ENCODE results near the gene HSPA9. TPM values are rescaled to one million over a fixed set of nuclear protein-coding genes. Genes with fewer than 3 reads are reported as not detected.

HSPA9 gene
- total RNA-seq, 1 donor from 2014 or later, result 247 TPM

DNA sequence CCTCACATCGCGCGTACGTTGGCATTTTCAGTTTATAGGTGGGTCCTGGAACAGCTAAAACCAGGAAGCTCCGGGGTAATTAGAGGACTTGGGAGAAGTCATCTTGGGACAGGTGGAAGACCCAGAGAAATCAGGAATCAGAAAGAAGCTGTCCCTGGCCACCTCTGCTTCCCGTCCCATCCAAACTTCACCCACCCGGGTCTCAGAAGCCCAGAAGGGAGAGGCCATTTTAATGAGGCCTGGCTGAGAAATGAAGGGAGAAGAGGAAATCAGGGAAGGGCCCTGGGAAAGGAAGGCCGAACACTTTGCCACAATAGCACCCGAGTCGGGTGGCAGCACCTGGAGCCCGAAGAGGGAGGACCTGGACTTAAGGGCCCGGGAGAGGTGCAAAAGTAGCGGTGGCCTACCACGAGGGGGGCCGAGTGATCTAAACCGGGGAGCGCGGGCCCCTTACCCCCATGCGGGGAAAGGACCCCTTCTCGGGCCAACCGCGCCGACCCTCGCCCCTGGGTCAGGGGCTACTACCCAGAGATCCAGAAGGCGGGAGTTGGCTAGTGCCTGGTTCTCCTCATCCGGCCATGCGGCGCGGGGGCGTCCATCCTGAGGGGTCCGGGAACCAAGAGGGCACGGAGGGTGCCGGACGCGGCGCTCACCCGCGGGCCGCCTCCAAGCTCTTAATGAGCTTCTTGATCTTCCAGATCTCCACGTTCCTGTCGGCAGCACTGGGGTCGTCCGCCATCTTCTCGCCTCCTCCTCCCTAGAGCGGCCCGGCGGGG lies 32.8 kb downstream of the HSPA9 start:
- Mint-ChIP-seq H3K36me3 (ENCODE audit: low read depth) (peaks cover 7% of the 10 kb centered on the region), H3K27me3 (ENCODE audit: low read depth) (no peaks in the 10 kb centered on the region), H3K9me3 (no peaks in the 10 kb centered on the region), H3K4me1 (peaks cover 55% of the 10 kb centered on the region), H3K27ac (ENCODE audit: unreplicated experiment) (peak overlapping the region; percentile 99), H3K4me3 (peak overlapping the region; percentile 100)
- TF ChIP-seq, protein P1, sequence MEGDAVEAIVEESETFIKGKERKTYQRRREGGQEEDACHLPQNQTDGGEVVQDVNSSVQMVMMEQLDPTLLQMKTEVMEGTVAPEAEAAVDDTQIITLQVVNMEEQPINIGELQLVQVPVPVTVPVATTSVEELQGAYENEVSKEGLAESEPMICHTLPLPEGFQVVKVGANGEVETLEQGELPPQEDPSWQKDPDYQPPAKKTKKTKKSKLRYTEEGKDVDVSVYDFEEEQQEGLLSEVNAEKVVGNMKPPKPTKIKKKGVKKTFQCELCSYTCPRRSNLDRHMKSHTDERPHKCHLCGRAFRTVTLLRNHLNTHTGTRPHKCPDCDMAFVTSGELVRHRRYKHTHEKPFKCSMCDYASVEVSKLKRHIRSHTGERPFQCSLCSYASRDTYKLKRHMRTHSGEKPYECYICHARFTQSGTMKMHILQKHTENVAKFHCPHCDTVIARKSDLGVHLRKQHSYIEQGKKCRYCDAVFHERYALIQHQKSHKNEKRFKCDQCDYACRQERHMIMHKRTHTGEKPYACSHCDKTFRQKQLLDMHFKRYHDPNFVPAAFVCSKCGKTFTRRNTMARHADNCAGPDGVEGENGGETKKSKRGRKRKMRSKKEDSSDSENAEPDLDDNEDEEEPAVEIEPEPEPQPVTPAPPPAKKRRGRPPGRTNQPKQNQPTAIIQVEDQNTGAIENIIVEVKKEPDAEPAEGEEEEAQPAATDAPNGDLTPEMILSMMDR (conservative IDR thresholded peaks at IDR 0.05), result no peak
- no peak for DNase-seq (ENCODE audit: low read depth, low spot score)

DNA sequence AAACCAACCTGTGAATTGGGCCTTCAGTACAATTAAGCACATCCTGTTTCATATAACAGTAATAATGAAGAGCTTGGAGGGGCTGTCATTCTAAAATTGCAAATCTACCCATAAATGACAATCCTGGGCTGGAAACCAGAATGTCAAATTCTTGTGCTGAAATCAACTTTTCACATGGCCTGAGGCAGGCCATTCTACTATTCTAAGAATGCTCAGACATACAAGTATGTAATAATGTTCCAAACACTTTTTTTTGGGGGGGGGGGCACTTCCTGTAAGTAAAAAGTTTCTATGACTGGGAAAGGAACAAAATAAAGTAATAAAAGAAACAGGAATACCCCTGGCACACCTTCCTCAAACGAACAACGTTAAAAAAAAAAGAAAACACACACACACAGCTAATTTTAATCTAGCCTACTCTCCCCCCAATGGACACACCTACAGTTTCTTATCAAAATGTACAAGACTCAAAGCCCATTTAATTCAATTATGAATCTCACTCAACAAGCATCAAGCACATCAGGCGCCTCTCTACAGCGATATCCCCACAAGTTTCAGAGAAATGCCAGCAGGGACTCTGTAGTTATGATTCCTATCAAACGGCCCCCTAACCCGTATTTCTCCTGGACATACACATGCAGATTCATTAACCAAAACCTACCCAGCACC lies 33.6 kb downstream of the HSPA9 start:
- Mint-ChIP-seq H3K27me3 (ENCODE audit: low read depth) (no peaks in the 10 kb centered on the region), H3K4me1 (peaks cover 62% of the 10 kb centered on the region), H3K27ac (ENCODE audit: unreplicated experiment) (peak overlapping the region; percentile 99), H3K4me3 (peak overlapping the region; percentile 100), H3K9me3 (no peaks in the 10 kb centered on the region), H3K36me3 (ENCODE audit: low read depth) (peaks cover 7% of the 10 kb centered on the region)
- TF ChIP-seq, protein P1 (conservative IDR thresholded peaks at IDR 0.05), result no peak
- no peak for DNase-seq (ENCODE audit: low read depth, low spot score)

DNA sequence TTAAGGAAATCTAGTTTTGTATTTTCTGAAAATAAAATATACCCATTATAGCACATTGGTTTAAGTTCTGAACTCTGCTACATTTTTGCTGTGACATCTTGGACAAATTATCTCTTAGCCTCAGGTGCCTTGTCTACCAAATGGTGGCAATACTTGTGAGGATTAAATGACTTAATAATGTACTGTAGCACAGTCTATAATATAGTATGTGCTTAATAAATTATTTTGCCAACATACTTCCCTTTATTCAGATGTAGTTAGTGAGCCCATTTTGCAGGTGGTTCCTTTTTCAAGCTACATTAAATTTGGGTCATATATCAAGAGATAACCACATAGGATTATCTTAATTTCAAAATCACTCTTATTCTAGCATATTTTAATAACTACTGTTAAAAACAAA lies 35.4 kb downstream of the HSPA9 start:
- no peak for DNase-seq (ENCODE audit: low read depth, low spot score)
- peak overlapping the region; percentile 100 for H3K4me3 Mint-ChIP-seq
- no peaks in the 10 kb centered on the region for H3K27me3 Mint-ChIP-seq (ENCODE audit: low read depth)
- H3K27ac Mint-ChIP-seq (ENCODE audit: unreplicated experiment), result no peak overlapping the region
- H3K9me3 Mint-ChIP-seq, result no peaks in the 10 kb centered on the region
- H3K4me1 Mint-ChIP-seq, result peaks cover 51% of the 10 kb centered on the region
- TF ChIP-seq, protein P1 (conservative IDR thresholded peaks at IDR 0.05), result no peak
- H3K36me3 Mint-ChIP-seq (ENCODE audit: low read depth), result peaks cover 7% of the 10 kb centered on the region

DNA sequence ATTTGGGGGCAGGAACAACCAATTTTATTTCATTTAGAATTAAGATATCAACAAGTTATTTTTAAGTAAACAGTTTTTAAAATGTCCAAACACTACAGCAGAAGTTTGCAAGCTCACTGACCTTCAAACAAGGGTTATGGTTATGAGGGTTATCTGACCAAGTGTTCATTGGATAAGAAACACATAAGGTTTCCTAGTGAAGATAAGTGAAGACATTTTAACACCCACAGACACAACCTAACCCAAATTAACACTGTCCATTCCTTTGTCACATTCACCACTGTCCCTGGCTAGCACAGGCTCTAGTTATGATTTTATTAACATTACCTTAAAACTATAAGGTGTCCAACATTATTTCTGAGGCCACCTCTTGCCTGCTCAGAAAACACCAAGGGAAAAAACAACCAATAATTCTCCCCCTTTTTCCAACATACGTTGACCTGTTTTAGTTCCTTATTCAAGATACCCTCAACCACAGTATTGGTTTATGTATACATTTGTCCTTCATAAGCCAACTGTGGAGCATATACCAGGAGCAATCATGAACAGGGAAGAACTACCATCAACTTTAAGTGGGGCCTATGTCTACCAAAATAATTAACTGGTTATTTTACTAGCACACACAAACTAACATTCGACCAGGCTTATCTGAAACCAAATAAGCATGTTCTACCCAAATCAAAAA lies 36.1 kb downstream of the HSPA9 start:
- Mint-ChIP-seq H3K36me3 (ENCODE audit: low read depth) (peaks cover 7% of the 10 kb centered on the region), H3K27me3 (ENCODE audit: low read depth) (no peaks in the 10 kb centered on the region), H3K9me3 (no peaks in the 10 kb centered on the region), H3K4me1 (peaks cover 43% of the 10 kb centered on the region), H3K4me3 (no peak overlapping the region), H3K27ac (ENCODE audit: unreplicated experiment) (no peak overlapping the region)
- TF ChIP-seq, protein P1 (conservative IDR thresholded peaks at IDR 0.05), result no peak
- DNase-seq (ENCODE audit: low read depth, low spot score), result no peak

DNA sequence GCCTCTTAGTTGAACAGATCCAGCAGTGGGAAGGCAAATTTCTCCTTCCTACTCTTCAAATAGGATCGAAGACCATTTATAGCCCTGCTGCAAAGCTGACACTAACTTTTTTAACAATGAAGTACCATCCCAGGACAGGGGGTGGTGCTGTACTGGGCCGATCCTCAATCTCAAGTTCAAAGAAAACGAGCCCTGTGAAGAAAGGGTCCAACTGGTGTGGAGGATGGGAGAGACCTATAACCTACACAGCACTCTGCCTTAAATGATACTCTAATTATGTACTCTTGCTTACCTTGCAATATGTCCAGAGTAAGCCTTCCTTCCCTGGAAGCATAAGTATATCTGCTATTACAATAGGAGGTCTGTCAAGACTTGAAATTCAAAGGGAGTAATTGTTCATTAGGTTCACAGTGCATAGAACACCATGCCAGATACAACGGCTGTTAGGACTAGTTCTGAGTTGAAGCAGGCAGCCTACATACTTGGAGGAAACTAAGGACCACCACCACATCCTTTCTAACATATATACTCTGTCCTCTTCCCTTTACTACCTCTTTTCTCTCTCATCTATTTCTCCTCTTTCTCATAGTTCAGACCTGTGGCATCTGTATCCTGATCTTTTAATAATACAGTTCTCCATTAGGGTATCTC lies 38.4 kb downstream of the HSPA9 start:
- Mint-ChIP-seq H3K36me3 (ENCODE audit: low read depth) (peaks cover 9% of the 10 kb centered on the region), H3K27ac (ENCODE audit: unreplicated experiment) (peak overlapping the region; percentile 7), H3K4me1 (peaks cover 30% of the 10 kb centered on the region), H3K9me3 (no peaks in the 10 kb centered on the region), H3K27me3 (ENCODE audit: low read depth) (no peaks in the 10 kb centered on the region), H3K4me3 (peak overlapping the region; percentile 58)
- TF ChIP-seq, protein P1 (conservative IDR thresholded peaks at IDR 0.05), result peak; percentile 52
- DNase-seq (ENCODE audit: low read depth, low spot score), result no peak
